ENCODE measurements around the gene CTU1.

Gene CTU1

GRCh38 chr19:51137792-51138425 is 29.7 kb upstream of the CTU1 start:
- peak; percentile 58 for DNase-seq (ENCODE audit: low read depth)
- H3K4me3 ChIP-seq (ENCODE audit: low read depth, low read length) = no peak overlapping the region
- TF ChIP-seq CTCF (IDR thresholded peaks at IDR 0.05; ENCODE audit: low read depth, low read length) (no peak), POLR2A (IDR thresholded peaks at IDR 0.05; ENCODE audit: extremely low read depth, insufficient read length) (no peak), MYC (IDR thresholded peaks at IDR 0.05; ENCODE audit: low read depth, low read length) (no peak), MAX (IDR thresholded peaks at IDR 0.05; ENCODE audit: low read depth, low read length) (no peak)

GRCh38 chr19:51136851-51137551 is 28.8 kb upstream of the CTU1 start:
- peak overlapping the region; percentile 6 for H3K4me3 ChIP-seq (ENCODE audit: low read depth, low read length)
- TF ChIP-seq CTCF (IDR thresholded peaks at IDR 0.05; ENCODE audit: low read depth, low read length) (no peak), MAX (IDR thresholded peaks at IDR 0.05; ENCODE audit: low read depth, low read length) (peak; percentile 52), POLR2A (IDR thresholded peaks at IDR 0.05; ENCODE audit: extremely low read depth, insufficient read length) (peak; percentile 53), MYC (IDR thresholded peaks at IDR 0.05; ENCODE audit: low read depth, low read length) (peak; percentile 61)
- peak; percentile 92 for DNase-seq (ENCODE audit: low read depth)

- TF ChIP-seq MAX (IDR thresholded peaks at IDR 0.05; ENCODE audit: low read depth, low read length) (no peak), MYC (IDR thresholded peaks at IDR 0.05; ENCODE audit: low read depth, low read length) (no peak), POLR2A (IDR thresholded peaks at IDR 0.05; ENCODE audit: extremely low read depth, insufficient read length) (no peak), CTCF (IDR thresholded peaks at IDR 0.05; ENCODE audit: low read depth, low read length) (no peak)
- DNase-seq (ENCODE audit: low read depth) = no peak
- H3K4me3 ChIP-seq (ENCODE audit: low read depth, low read length) = no peak overlapping the region
Measured at GRCh38 chr19:51135986-51136762, 28.0 kb upstream of the CTU1 start.

GRCh38 chr19:51135004-51135403 is 26.8 kb upstream of the CTU1 start:
- no peak for DNase-seq (ENCODE audit: low read depth)
- no peak overlapping the region for H3K4me3 ChIP-seq (ENCODE audit: low read depth, low read length)

More at GRCh38 chr19:51135004-51135403, 26.8 kb upstream of the CTU1 start:
- TF ChIP-seq POLR2A (IDR thresholded peaks at IDR 0.05; ENCODE audit: extremely low read depth, insufficient read length) (no peak), MAX (IDR thresholded peaks at IDR 0.05; ENCODE audit: low read depth, low read length) (no peak), CTCF (IDR thresholded peaks at IDR 0.05; ENCODE audit: low read depth, low read length) (no peak)
